ENCODE results near the gene PIK3C2G. TPM values are rescaled to one million over a fixed set of nuclear protein-coding genes. Genes with fewer than 3 reads are reported as not detected.
"Not testable (repeated sequence)": the region's sequence is repeated elsewhere in the genome, so short reads cannot be mapped to it uniquely, and the experiment has no call there.

Gene PIK3C2G
- polyA plus RNA-seq, 1 experiment: not detected

- Histone ChIP-seq H3K27me3 (ENCODE audit: control insufficient read depth, insufficient read depth, low read length) (no peaks in the 10 kb centered on the region), H3K4me3 (ENCODE audit: low read depth, low read length) (no peak overlapping the region), H3K9me3 (ENCODE audit: control insufficient read depth, insufficient read depth, low read length) (no peaks in the 10 kb centered on the region; the same call in 1 of the 2 replicates), H3K27ac (ENCODE audit: low read depth, low read length) (no peak overlapping the region)
- ChIA-PET POLR2A (no interaction called here), CTCF (no interaction called here)
- TF ChIP-seq, protein P1, sequence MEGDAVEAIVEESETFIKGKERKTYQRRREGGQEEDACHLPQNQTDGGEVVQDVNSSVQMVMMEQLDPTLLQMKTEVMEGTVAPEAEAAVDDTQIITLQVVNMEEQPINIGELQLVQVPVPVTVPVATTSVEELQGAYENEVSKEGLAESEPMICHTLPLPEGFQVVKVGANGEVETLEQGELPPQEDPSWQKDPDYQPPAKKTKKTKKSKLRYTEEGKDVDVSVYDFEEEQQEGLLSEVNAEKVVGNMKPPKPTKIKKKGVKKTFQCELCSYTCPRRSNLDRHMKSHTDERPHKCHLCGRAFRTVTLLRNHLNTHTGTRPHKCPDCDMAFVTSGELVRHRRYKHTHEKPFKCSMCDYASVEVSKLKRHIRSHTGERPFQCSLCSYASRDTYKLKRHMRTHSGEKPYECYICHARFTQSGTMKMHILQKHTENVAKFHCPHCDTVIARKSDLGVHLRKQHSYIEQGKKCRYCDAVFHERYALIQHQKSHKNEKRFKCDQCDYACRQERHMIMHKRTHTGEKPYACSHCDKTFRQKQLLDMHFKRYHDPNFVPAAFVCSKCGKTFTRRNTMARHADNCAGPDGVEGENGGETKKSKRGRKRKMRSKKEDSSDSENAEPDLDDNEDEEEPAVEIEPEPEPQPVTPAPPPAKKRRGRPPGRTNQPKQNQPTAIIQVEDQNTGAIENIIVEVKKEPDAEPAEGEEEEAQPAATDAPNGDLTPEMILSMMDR (IDR thresholded peaks at IDR 0.05; ENCODE audit: low read depth, low read length): no peak
- DNase-seq (ENCODE audit: low read depth, low spot score): no peak
These were observed 234.8 kb downstream of the PIK3C2G start for GRCh38 chr12:18496156-18496555.

- H3K9me3 ChIP-seq (ENCODE audit: control insufficient read depth, insufficient read depth, low read length); POLR2A ChIA-PET; H3K4me3 ChIP-seq (ENCODE audit: low read depth, low read length); H3K27ac ChIP-seq (ENCODE audit: low read depth, low read length); H3K27me3 ChIP-seq (ENCODE audit: control insufficient read depth, insufficient read depth, low read length); DNase-seq (ENCODE audit: low read depth, low spot score); CTCF ChIA-PET: not testable (repeated sequence)
These were observed 238.8 kb downstream of the PIK3C2G start for GRCh38 chr12:18500160-18500574.

DNA sequence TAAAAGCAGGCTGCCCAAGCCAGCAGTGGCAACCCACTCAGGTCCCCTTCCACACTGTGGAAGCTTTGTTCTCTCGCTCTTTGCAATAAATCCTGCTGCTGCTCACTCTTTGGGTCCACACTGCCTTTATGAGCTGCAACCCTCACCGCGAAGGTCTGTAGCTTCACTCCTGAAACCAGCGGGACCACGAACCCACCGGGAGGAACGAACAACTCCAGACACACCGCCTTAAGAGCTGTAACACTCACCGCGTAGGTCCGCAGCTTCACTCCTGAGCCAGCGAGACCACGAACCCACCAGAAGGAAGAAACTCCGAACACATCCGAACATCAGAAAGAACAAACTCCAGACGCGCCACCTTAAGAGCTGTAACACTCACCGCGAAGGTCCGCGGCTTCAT lies 239.4 kb downstream of the PIK3C2G start:
- H3K27ac ChIP-seq (ENCODE audit: low read depth, low read length); H3K4me3 ChIP-seq (ENCODE audit: low read depth, low read length); DNase-seq (ENCODE audit: low read depth, low spot score); H3K27me3 ChIP-seq (ENCODE audit: control insufficient read depth, insufficient read depth, low read length); POLR2A ChIA-PET; H3K9me3 ChIP-seq (ENCODE audit: control insufficient read depth, insufficient read depth, low read length); CTCF ChIA-PET: not testable (repeated sequence)

DNA sequence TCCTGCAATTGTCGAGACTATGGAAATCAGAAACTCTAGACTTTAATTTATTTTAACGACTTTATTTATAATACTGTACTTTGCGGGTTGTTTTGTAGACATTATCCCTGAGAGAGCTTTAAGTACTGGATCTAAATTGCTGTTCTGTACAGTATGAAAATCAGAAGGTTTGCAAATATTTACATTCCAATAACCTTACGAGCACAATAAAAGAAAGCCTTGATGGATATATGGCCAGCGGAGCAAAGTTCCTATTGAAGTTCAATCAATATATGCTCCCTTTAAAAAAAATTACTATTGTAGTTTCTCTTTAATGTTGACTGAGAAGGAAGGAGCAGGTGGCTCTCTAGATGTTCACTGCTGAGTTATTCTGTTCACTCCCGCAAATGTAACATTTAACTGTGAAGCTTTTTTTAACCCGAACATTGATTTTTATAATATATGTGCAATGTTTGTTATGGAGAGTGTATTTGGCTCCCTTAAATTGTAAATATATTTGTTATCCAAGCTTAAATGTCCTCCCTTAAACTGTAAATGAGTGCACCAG lies 241.2 kb downstream of the PIK3C2G start:
- no peak overlapping the region for H3K4me3 ChIP-seq (ENCODE audit: low read depth, low read length)
- no peak for DNase-seq (ENCODE audit: low read depth, low spot score)
- TF ChIP-seq, protein P1 (IDR thresholded peaks at IDR 0.05; ENCODE audit: low read depth, low read length): no peak
- no peaks in the 10 kb centered on the region; the same call in 1 of the 2 replicates for H3K9me3 ChIP-seq (ENCODE audit: control insufficient read depth, insufficient read depth, low read length)
- H3K27ac ChIP-seq (ENCODE audit: low read depth, low read length): no peak overlapping the region
- POLR2A ChIA-PET: no interaction called here
- CTCF ChIA-PET: no interaction called here
- H3K27me3 ChIP-seq (ENCODE audit: control insufficient read depth, insufficient read depth, low read length): no peaks in the 10 kb centered on the region

DNA sequence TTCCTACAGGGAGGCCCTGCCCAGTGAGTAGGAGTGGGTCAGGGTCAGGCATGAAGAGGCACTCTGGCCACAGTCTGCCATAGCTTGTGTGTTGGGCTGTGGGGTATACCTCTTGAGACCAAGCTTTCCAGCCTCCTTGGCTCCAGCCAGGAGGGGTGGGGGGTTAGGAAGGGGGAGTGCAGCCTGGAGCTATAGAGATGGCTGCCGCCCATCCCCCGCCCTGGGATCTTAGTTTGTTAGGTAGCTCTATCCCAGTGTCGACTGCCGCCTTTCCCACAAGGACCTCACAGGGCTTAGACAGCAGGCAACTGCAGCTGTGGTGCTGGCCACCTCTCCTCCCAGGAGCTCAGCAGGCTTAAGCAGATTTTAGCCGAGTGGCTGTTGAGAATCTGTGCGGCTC lies 260.1 kb downstream of the PIK3C2G start:
- Histone ChIP-seq H3K4me3 (ENCODE audit: low read depth, low read length) (no peak overlapping the region), H3K27ac (ENCODE audit: low read depth, low read length) (no peak overlapping the region), H3K9me3 (ENCODE audit: control insufficient read depth, insufficient read depth, low read length) (peaks cover 15% of the 10 kb centered on the region), H3K27me3 (ENCODE audit: control insufficient read depth, insufficient read depth, low read length) (no peaks in the 10 kb centered on the region)
- DNase-seq (ENCODE audit: low read depth, low spot score): no peak
- TF ChIP-seq, protein P1 (IDR thresholded peaks at IDR 0.05; ENCODE audit: low read depth, low read length): no peak
- ChIA-PET CTCF (no interaction called here), POLR2A (no interaction called here)

- no peak overlapping the region for H3K4me3 ChIP-seq (ENCODE audit: low read depth, low read length)
- H3K9me3 ChIP-seq (ENCODE audit: control insufficient read depth, insufficient read depth, low read length): peaks cover 15% of the 10 kb centered on the region
- CTCF ChIA-PET: no interaction called here
- no peak for DNase-seq (ENCODE audit: low read depth, low spot score)
- H3K27me3 ChIP-seq (ENCODE audit: control insufficient read depth, insufficient read depth, low read length): no peaks in the 10 kb centered on the region
- POLR2A ChIA-PET: no interaction called here
- H3K27ac ChIP-seq (ENCODE audit: low read depth, low read length): no peak overlapping the region
- TF ChIP-seq, protein P1 (IDR thresholded peaks at IDR 0.05; ENCODE audit: low read depth, low read length): no peak
These were observed 261.5 kb downstream of the PIK3C2G start for GRCh38 chr12:18522806-18523205.

GRCh38 chr12:18542497-18542896 lies 281.2 kb downstream of the PIK3C2G start:
- DNase-seq (ENCODE audit: low read depth, low spot score); H3K4me3 ChIP-seq (ENCODE audit: low read depth, low read length); H3K27ac ChIP-seq (ENCODE audit: low read depth, low read length); H3K9me3 ChIP-seq (ENCODE audit: control insufficient read depth, insufficient read depth, low read length); H3K27me3 ChIP-seq (ENCODE audit: control insufficient read depth, insufficient read depth, low read length); CTCF ChIA-PET; POLR2A ChIA-PET: not testable (repeated sequence)
